PC-9 (cell line): Measurements from ENCODE around the gene CLASP1.
"Not testable (repeated sequence)": the region's sequence is repeated elsewhere in the genome, so short reads cannot be mapped to it uniquely, and the experiment has no call there.

Experiments used
- CTCF ChIP-seq: fragments of 200-600 bp; sonication (generic); conservative IDR thresholded peaks from 2 replicates; pipeline ENCODE4 v1.6.1; 2017; ENCODE audit warnings: mixed run types, antibody characterized with exemption, mild to moderate bottlenecking, moderate library complexity
- EZH2 ChIP-seq: fragments of 200-600 bp; sonication (generic); IDR thresholded peaks from 2 replicates; pipeline ENCODE4 v1.8.0; 2017; ENCODE audit warnings: antibody characterized with exemption, low read depth

- not testable (repeated sequence) for TF ChIP-seq CTCF, EZH2
Observed at GRCh38 chr2:121671621-121672020, 22.4 kb upstream of the CLASP1 start.
